ENCODE results near the gene ZNF830.
"Not testable (repeated sequence)": the region's sequence is repeated elsewhere in the genome, so short reads cannot be mapped to it uniquely, and the experiment has no call there.

ZNF830 gene

DNA sequence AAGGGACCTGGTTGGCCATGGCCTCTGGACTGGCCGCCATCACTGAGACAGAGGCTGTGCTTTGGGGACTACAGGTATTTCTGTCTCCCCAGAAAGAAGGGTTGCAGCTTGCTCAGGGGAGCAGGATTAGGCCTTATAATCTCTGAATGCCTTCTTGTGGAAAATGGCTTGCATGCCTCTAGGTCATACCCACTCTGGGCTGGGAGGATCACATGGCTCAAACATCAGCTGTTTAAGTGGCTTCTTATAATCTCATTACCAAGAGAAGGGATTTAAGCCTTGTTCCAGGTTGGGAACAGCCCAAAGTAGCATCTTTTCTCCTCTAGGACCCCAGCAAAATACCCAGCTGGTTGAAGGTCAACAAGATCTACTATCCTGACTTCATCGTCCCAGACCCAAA, 38.1 kb downstream of the ZNF830 start:
- H3K4me1 ChIP-seq (ENCODE audit: low read depth, poor library complexity, severe bottlenecking): peaks cover 34% of the 10 kb centered on the region
- no peak overlapping the region for H3K4me3 ChIP-seq (IDR thresholded peaks at IDR 0.05; ENCODE audit: insufficient read depth, low read depth, low read length)
- TF ChIP-seq, protein P1, sequence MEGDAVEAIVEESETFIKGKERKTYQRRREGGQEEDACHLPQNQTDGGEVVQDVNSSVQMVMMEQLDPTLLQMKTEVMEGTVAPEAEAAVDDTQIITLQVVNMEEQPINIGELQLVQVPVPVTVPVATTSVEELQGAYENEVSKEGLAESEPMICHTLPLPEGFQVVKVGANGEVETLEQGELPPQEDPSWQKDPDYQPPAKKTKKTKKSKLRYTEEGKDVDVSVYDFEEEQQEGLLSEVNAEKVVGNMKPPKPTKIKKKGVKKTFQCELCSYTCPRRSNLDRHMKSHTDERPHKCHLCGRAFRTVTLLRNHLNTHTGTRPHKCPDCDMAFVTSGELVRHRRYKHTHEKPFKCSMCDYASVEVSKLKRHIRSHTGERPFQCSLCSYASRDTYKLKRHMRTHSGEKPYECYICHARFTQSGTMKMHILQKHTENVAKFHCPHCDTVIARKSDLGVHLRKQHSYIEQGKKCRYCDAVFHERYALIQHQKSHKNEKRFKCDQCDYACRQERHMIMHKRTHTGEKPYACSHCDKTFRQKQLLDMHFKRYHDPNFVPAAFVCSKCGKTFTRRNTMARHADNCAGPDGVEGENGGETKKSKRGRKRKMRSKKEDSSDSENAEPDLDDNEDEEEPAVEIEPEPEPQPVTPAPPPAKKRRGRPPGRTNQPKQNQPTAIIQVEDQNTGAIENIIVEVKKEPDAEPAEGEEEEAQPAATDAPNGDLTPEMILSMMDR (conservative IDR thresholded peaks at IDR 0.05; ENCODE audit: low read depth, low read length): no peak
- no peaks in the 10 kb centered on the region for H3K79me2 ChIP-seq (ENCODE audit: insufficient read depth, low read depth)
- H3K4me2 ChIP-seq: no peak overlapping the region
- no peak overlapping the region for H3K9ac ChIP-seq
- no peaks in the 10 kb centered on the region for H3K27me3 ChIP-seq (ENCODE audit: insufficient read depth, low read depth)
- no peaks in the 10 kb centered on the region for H3K36me3 ChIP-seq (ENCODE audit: insufficient read depth)
- H3K27ac ChIP-seq: no peak overlapping the region
- no peaks in the 10 kb centered on the region for H4K20me1 ChIP-seq (ENCODE audit: insufficient read depth)
- H2AFZ ChIP-seq (ENCODE audit: low read depth): no peak overlapping the region

DNA sequence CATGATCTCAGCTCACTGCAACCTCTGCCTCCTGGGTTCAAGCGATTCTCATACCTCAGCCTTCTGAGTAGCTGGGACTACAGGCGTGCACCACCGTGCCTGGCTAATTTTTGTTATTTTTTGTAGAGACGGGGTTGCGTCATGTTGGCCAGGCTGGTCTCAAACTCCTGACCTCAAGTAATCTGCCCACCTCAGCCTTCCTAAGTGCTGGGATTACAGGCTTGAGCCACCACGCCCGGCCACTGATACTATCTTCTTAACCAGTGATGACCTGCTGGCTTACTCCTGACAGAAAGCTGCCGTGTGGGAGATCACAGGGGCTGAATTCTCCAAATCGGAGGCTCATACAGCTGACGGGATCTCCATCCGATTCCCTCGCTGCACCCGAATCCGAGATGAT, 39.6 kb downstream of the ZNF830 start:
- not testable (repeated sequence) for H2AFZ ChIP-seq (ENCODE audit: low read depth); H3K4me3 ChIP-seq (IDR thresholded peaks at IDR 0.05; ENCODE audit: insufficient read depth, low read depth, low read length); H3K79me2 ChIP-seq (ENCODE audit: insufficient read depth, low read depth); H3K9ac ChIP-seq; H3K27me3 ChIP-seq (ENCODE audit: insufficient read depth, low read depth); H4K20me1 ChIP-seq (ENCODE audit: insufficient read depth); H3K27ac ChIP-seq; H3K36me3 ChIP-seq (ENCODE audit: insufficient read depth); H3K4me2 ChIP-seq
- H3K4me1 ChIP-seq (ENCODE audit: low read depth, poor library complexity, severe bottlenecking): peaks cover 20% of the 10 kb centered on the region

DNA sequence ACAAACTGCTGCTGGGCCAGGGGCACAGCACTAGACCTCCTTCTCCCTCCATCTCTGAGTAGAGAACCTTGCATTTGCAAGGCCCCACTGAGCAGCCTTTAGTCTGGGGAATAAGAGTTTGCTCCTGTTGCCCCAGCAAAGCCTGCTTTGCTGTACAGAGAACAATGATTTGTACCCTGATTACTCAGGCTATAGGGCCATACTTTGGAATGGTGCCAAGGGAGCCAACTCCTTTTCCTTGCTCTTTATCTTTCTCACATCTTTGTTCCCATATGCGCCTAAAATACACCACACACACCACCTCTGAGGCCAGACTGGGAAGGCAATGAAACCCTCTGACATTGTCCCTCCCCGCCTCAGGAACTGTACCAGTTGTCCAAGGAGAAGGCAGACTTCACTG, 40.2 kb downstream of the ZNF830 start:
- H3K79me2 ChIP-seq (ENCODE audit: insufficient read depth, low read depth): no peaks in the 10 kb centered on the region
- H4K20me1 ChIP-seq (ENCODE audit: insufficient read depth): no peaks in the 10 kb centered on the region
- no peaks in the 10 kb centered on the region for H3K36me3 ChIP-seq (ENCODE audit: insufficient read depth)
- no peak overlapping the region for H2AFZ ChIP-seq (ENCODE audit: low read depth)
- TF ChIP-seq, protein P1 (conservative IDR thresholded peaks at IDR 0.05; ENCODE audit: low read depth, low read length): no peak
- H3K27ac ChIP-seq: no peak overlapping the region
- H3K4me2 ChIP-seq: no peak overlapping the region
- H3K27me3 ChIP-seq (ENCODE audit: insufficient read depth, low read depth): no peaks in the 10 kb centered on the region
- H3K4me1 ChIP-seq (ENCODE audit: low read depth, poor library complexity, severe bottlenecking): peaks cover 18% of the 10 kb centered on the region
- no peak overlapping the region for H3K9ac ChIP-seq
- H3K4me3 ChIP-seq (IDR thresholded peaks at IDR 0.05; ENCODE audit: insufficient read depth, low read depth, low read length): no peak overlapping the region

DNA sequence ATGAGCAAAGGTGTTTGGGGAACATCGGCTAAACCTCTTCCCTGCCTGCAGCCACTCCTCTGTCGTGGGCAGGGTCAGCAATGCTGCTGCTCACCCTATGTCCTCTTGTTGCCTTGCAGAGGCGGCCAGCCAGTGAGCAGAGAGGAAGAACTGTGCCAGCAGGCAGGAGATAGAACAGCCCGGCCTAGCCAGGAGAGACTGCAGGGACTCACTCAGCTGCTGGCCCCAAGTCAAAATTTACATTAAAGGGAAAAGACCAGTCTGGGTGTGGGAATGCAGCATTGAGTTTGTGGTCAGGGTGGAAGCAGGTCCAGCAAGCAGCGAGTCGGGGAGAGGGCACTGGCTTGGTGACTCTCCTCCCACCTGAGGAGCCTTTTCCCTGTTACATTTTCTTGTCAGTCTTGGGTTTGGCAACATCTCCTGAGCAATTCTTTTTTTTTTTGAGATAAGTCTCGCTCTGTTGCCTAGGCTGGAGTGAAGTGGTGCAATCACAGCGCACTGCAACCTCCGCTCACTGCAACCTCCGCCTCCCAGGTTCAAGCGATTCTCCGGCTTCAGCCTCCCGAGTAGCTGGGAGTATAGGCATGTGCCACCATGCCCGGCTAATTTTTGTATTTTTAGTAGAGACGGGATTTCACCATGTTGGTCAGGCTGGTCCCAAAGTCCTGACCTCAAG, 41.7 kb downstream of the ZNF830 start:
- Histone ChIP-seq H3K27me3 (ENCODE audit: insufficient read depth, low read depth) (no peaks in the 10 kb centered on the region), H3K79me2 (ENCODE audit: insufficient read depth, low read depth) (no peaks in the 10 kb centered on the region), H3K27ac (no peak overlapping the region), H3K9ac (no peak overlapping the region), H3K36me3 (ENCODE audit: insufficient read depth) (no peaks in the 10 kb centered on the region), H3K4me3 (IDR thresholded peaks at IDR 0.05; ENCODE audit: insufficient read depth, low read depth, low read length) (no peak overlapping the region), H4K20me1 (ENCODE audit: insufficient read depth) (no peaks in the 10 kb centered on the region), H2AFZ (ENCODE audit: low read depth) (no peak overlapping the region), H3K4me2 (no peak overlapping the region), H3K4me1 (ENCODE audit: low read depth, poor library complexity, severe bottlenecking) (peaks cover 13% of the 10 kb centered on the region)
- TF ChIP-seq, protein P1 (conservative IDR thresholded peaks at IDR 0.05; ENCODE audit: low read depth, low read length): no peak

DNA sequence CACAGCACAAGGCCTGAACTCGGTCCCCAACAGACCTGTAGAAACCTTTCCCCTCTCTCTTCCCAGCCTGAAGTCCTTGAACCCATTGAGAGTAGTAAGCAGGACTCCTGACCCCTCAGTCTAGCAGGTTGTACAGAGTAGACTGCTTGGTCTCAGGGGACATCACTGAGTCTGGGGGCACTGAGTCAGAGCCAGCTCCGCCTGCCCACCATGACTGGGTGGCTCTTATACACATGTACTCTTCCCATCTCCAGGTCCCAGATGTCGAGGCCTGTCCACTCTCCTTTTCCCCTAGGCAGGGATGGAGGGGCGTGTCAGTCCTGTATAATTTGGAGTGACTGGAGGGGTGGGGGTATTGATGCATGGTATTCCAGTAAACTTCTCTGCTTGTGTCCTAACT, 42.4 kb downstream of the ZNF830 start:
- H4K20me1 ChIP-seq (ENCODE audit: insufficient read depth): no peaks in the 10 kb centered on the region
- H3K79me2 ChIP-seq (ENCODE audit: insufficient read depth, low read depth): no peaks in the 10 kb centered on the region
- H2AFZ ChIP-seq (ENCODE audit: low read depth): no peak overlapping the region
- no peak overlapping the region for H3K4me2 ChIP-seq
- TF ChIP-seq, protein P1 (conservative IDR thresholded peaks at IDR 0.05; ENCODE audit: low read depth, low read length): no peak
- H3K27ac ChIP-seq: no peak overlapping the region
- H3K4me1 ChIP-seq (ENCODE audit: low read depth, poor library complexity, severe bottlenecking): peaks cover 7% of the 10 kb centered on the region
- H3K9ac ChIP-seq: no peak overlapping the region
- no peaks in the 10 kb centered on the region for H3K27me3 ChIP-seq (ENCODE audit: insufficient read depth, low read depth)
- H3K36me3 ChIP-seq (ENCODE audit: insufficient read depth): no peaks in the 10 kb centered on the region
- H3K4me3 ChIP-seq (IDR thresholded peaks at IDR 0.05; ENCODE audit: insufficient read depth, low read depth, low read length): no peak overlapping the region

Measured in KMS-11 (cell line).